H1 (cell line): ENCODE measurements around the gene BRD1. TPM values are rescaled to one million over a fixed set of nuclear protein-coding genes. Genes with fewer than 3 reads are reported as not detected.

ENCODE experiments used
- CTCF ChIA-PET: fragments of 300-600 bp; sonication (Branson Sonifier 250); formaldehyde crosslinking; loops from one replicate; lab custom pipeline; 2021; ENCODE audit not compliant: partially characterized antibody; lab: Charles Lee
- POLR2A ChIA-PET: fragments of 300-600 bp; sonication (Branson Sonifier 250); formaldehyde crosslinking; loops from one replicate; lab custom pipeline; 2021; ENCODE audit warnings: inconsistent platforms; ENCODE audit not compliant: partially characterized antibody; lab: Charles Lee
- DNase-seq, 2 experiments: peaks; one replicate each; pipeline versions ENCODE4 v3.0.0 to v3.0.0-alpha.2; 2010 to 2022; ENCODE audit warnings: low spot score in 2 of 2, low read depth in 1 of 2, mixed read lengths in 1 of 2
- FAIRE-seq: peaks from 2 replicates; lab custom pipeline; 2011; peaks lifted over from hg19 to GRCh38; lab: Jason Lieb, UNC
- H2AFZ ChIP-seq: 2 replicates; pipeline ENCODE4 v1.8.1; 2012; ENCODE audit warnings: low read length, inconsistent platforms
- H2AK5ac ChIP-seq: 2 replicates; pipeline ENCODE4 v1.6.1; 2013; ENCODE audit warnings: low read depth, low read length
- H2BK120ac ChIP-seq: replicated peaks from 2 replicates; pipeline ENCODE3; 2013; ENCODE audit warnings: low read depth, low read length, inconsistent platforms
- H2BK12ac ChIP-seq: 2 replicates; pipeline ENCODE4 v1.6.1; 2013; ENCODE audit warnings: low read depth, low read length
- H2BK15ac ChIP-seq: 2 replicates; pipeline ENCODE4 v1.6.1; 2013; ENCODE audit warnings: low read length
- H2BK20ac ChIP-seq: 2 replicates; pipeline ENCODE4 v1.6.1; 2013; ENCODE audit warnings: low read length
- H2BK5ac ChIP-seq: 2 replicates; pipeline ENCODE4 v1.6.1; 2013; ENCODE audit warnings: low read depth, low read length
- H3K14ac ChIP-seq: 2 replicates; pipeline ENCODE4 v1.6.1; 2013; ENCODE audit warnings: inconsistent platforms; ENCODE audit not compliant: insufficient read length
- H3K18ac ChIP-seq: 2 replicates; pipeline ENCODE4 v1.6.1; 2013; ENCODE audit warnings: low read length; ENCODE audit errors: extremely low read depth
- H3K23ac ChIP-seq: 2 replicates; pipeline ENCODE4 v1.6.1; 2013; ENCODE audit warnings: inconsistent platforms; ENCODE audit not compliant: insufficient read length
- H3K23me2 ChIP-seq: 2 replicates; pipeline ENCODE4 v1.6.1; 2013; ENCODE audit warnings: low read depth, low read length
- H3K27ac ChIP-seq: 2 replicates; pipeline ENCODE4 v1.6.1; 2011; ENCODE audit warnings: low read depth, low read length, inconsistent platforms
- H3K27me3 ChIP-seq, 4 experiments: replicated peaks in 1 of 4; 1 replicate in 1 of 4; 2 replicates in 3 of 4; pipeline versions ENCODE4 v1.6.1 to v1.8.1; 2011 to 2013; ENCODE audit warnings: low read length in 3 of 4, mild to moderate bottlenecking in 3 of 4, inconsistent platforms in 2 of 4, mixed read lengths in 2 of 4, moderate library complexity in 1 of 4; ENCODE audit not compliant: control insufficient read depth in 3 of 4, insufficient read depth in 3 of 4; ENCODE audit errors: extremely low read depth in 1 of 4
- H3K36me3 ChIP-seq, 4 experiments: 2 replicates each; pipeline versions ENCODE4 v1.6.1 to v1.8.1; 2011 to 2013; ENCODE audit warnings: mild to moderate bottlenecking in 4 of 4, low read length in 3 of 4, moderate library complexity in 2 of 4, control low read depth in 1 of 4, inconsistent platforms in 1 of 4; ENCODE audit not compliant: insufficient read depth in 4 of 4, control insufficient read depth in 2 of 4
- H3K4ac ChIP-seq: replicated peaks from 2 replicates; pipeline ENCODE3; 2013; ENCODE audit warnings: low read length, low read depth, mixed read lengths, inconsistent platforms; ENCODE audit not compliant: insufficient read length
- H3K4me1 ChIP-seq, 4 experiments: replicated peaks in 1 of 4; 1 replicate in 1 of 4; 2 replicates in 3 of 4; pipeline versions ENCODE4 v1.6.1 to v1.8.1; 2011 to 2013; ENCODE audit warnings: low read length in 3 of 4, inconsistent platforms in 2 of 4, mixed read lengths in 1 of 4; ENCODE audit not compliant: insufficient read depth in 4 of 4, control insufficient read depth in 3 of 4
- H3K4me2 ChIP-seq, 2 experiments: 2 replicates each; pipeline versions ENCODE4 v1.6.1 to v1.8.1; 2011 to 2013; ENCODE audit warnings: low read depth in 2 of 2, low read length in 2 of 2, control low read depth in 1 of 2, inconsistent platforms in 1 of 2, mild to moderate bottlenecking in 1 of 2; ENCODE audit not compliant: insufficient read depth in 1 of 2
- H3K4me3 ChIP-seq, 4 experiments: fragments of 200-600, 300-600 bp in 1 of 4; sonication (generic), shearing (Covaris generic), sonication (Bioruptor Twin) in 1 of 4; 2 replicates each; pipeline versions ENCODE4 v1.5.1 to v1.8.1; 2011 to 2016; ENCODE audit warnings: low read length in 4 of 4, low read depth in 3 of 4, control low read depth in 2 of 4, inconsistent platforms in 2 of 4, mild to moderate bottlenecking in 2 of 4, mixed read lengths in 1 of 4, moderate library complexity in 1 of 4; ENCODE audit not compliant: insufficient read depth in 2 of 4; ENCODE audit errors: extremely low read depth in 1 of 4
- H3K56ac ChIP-seq: replicated peaks from 2 replicates; pipeline ENCODE3; 2013; ENCODE audit warnings: low read depth, mild to moderate bottlenecking, mixed read lengths, low read length, inconsistent platforms; ENCODE audit not compliant: insufficient read length
- H3K79me1 ChIP-seq: 2 replicates; pipeline ENCODE4 v1.6.1; 2013; ENCODE audit warnings: low read depth, low read length, control low read depth
- H3K79me2 ChIP-seq, 2 experiments: 2 replicates each; pipeline versions ENCODE4 v1.6.1 to v1.8.1; 2012 to 2013; ENCODE audit warnings: low read length in 2 of 2, mild to moderate bottlenecking in 2 of 2, inconsistent platforms in 1 of 2; ENCODE audit not compliant: insufficient read depth in 2 of 2, control insufficient read depth in 1 of 2
- H3K9ac ChIP-seq, 4 experiments: replicated peaks in 1 of 4; 1 replicate in 1 of 4; 2 replicates in 3 of 4; pipeline versions ENCODE4 v1.6.1 to v1.8.1; 2011 to 2013; ENCODE audit warnings: low read depth in 3 of 4, low read length in 3 of 4, control low read depth in 2 of 4, mild to moderate bottlenecking in 2 of 4, moderate library complexity in 2 of 4, inconsistent platforms in 1 of 4; ENCODE audit errors: extremely low read depth in 1 of 4
- H3K9me3 ChIP-seq, 2 experiments: 2 replicates each; pipeline versions ENCODE4 v1.6.1 to v1.8.1; 2012 to 2013; ENCODE audit warnings: mild to moderate bottlenecking in 2 of 2, moderate library complexity in 2 of 2, control low read depth in 1 of 2, inconsistent platforms in 1 of 2, low read depth in 1 of 2, low read length in 1 of 2, mixed read lengths in 1 of 2; ENCODE audit not compliant: insufficient read depth in 2 of 2
- H4K20me1 ChIP-seq, 2 experiments: replicated peaks in 1 of 2; 2 replicates each; pipeline versions ENCODE3 to v1.8.1; 2011 to 2013; ENCODE audit warnings: inconsistent platforms in 2 of 2, low read length in 2 of 2, mild to moderate bottlenecking in 1 of 2; ENCODE audit not compliant: insufficient read depth in 2 of 2, control insufficient read depth in 1 of 2
- H4K5ac ChIP-seq: 2 replicates; pipeline ENCODE4 v1.6.1; 2013; ENCODE audit warnings: low read length, low read depth, mixed read lengths, inconsistent platforms; ENCODE audit not compliant: insufficient read length
- H4K8ac ChIP-seq: 2 replicates; pipeline ENCODE4 v1.8.0; 2013; ENCODE audit warnings: mild to moderate bottlenecking, moderate library complexity, low read length, inconsistent platforms; ENCODE audit not compliant: insufficient read depth; ENCODE audit errors: extremely low read depth
- H4K91ac ChIP-seq: replicated peaks from 2 replicates; pipeline ENCODE3; 2013; ENCODE audit warnings: low read length, mixed read lengths, inconsistent platforms; ENCODE audit not compliant: insufficient read length
- EGR1 ChIP-seq: IDR thresholded peaks from 2 replicates; pipeline ENCODE4 v1.6.1; 2011; ENCODE audit warnings: low read depth, low read length, borderline replicate concordance
- JUND ChIP-seq: IDR thresholded peaks from 2 replicates; pipeline ENCODE4 v1.6.1; 2011; ENCODE audit warnings: mild to moderate bottlenecking, improper control_type of control experiment, low read length
- SIX5 ChIP-seq: IDR thresholded peaks from 2 replicates; pipeline ENCODE4 v1.6.1; 2011; ENCODE audit warnings: mild to moderate bottlenecking, low read depth, low read length
- WGBS, 2 experiments: shearing (Covaris generic) in 1 of 2; methylation state at CpG; one replicate each; pipeline versions ENCODE4 v1.1.6 to v1.1.7; 2013 to 2015; ENCODE audit warnings: low lambda C conversion rate in 2 of 2, mixed read lengths in 2 of 2, inconsistent platforms in 1 of 2, low coverage in 1 of 2, missing lambda C conversion rate in 1 of 2; ENCODE audit not compliant: insufficient replicate concordance in 2 of 2, insufficient coverage in 1 of 2, insufficient read length in 1 of 2; ENCODE audit errors: extremely low coverage in 1 of 2, missing lambda C conversion rate in 1 of 2; 5-methylcytosine and 5-hydroxymethylcytosine counted together
- polyA plus RNA-seq, 7 experiments: library from polyadenylated mRNA; depleted of rRNA in 3 of 7; stranded (reverse) in 5 of 7; unstranded in 2 of 7; fragments of >200 nt in 5 of 7; fragments of 200-250 nt in 2 of 7; gene quantifications; 1 replicate in 5 of 7; 2 replicates in 1 of 7; 4 replicates in 1 of 7; pipeline versions ENCODE4 v1.2.1 to v1.2.3, GENCODE V29; 2011 to 2013; ENCODE audit warnings: missing spikeins in 2 of 7, mixed read lengths in 2 of 7
- total RNA-seq: library from RNA; stranded (reverse); fragmentation: NEBNext Ultra II Directional; extraction: Animal tissue kit (Norgen Biotek cat#: 25700); gene quantifications from 2 replicates; pipeline ENCODE4 v1.2.1, GENCODE V29; 2021
- TF ChIP-seq, protein P1 (sequence below): IDR thresholded peaks from 2 replicates; pipeline ENCODE4 v1.6.1; 2011; ENCODE audit warnings: low read depth, mild to moderate bottlenecking, low read length; ENCODE audit not compliant: insufficient read depth

The BRD1 gene
- total and polyA plus RNA-seq, 2 of the 8 experiments (the other 6 are each of a cell fraction or from before 2014, with no cell fraction given): 6.8 to 34.0 TPM

DNA sequence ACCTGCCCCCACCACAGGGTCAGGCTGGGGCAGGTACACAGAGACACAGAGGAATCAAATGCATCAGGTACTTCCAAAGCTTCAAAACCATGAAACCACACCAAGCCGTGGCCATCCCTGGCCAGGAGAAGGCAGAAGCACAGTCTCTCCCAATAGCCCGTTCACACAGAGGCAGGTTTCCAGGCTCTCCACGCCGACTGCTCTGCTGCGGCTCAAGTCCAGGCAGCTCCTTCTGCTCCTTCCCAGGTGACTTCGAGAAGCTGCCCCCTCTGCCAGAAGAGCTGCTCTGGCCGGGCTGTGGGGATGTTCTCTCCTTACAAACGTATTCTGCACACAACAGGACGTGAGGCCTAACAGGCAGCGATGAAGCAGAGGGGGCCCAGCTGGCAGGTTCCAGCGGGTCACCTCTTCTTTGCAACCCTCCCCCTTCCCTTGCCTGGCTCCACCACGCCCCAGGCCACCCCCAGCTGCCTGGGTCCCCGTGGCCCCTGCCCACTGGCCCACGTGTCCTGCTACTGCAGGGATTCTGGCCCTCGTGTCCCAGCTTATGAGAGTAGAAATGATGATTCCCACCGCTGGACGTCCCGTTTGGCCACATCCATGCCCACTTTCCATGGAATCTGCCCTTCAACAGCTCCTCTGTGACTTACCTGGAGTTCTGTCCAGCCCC is 26.1 kb downstream of the BRD1 start:
- Histone ChIP-seq H3K79me2 (peaks cover 8 to 84% of the 10 kb centered on the region in 2 experiments; a peak in 3 of 4 replicates), H3K9me3 (no peaks in the 10 kb centered on the region), H2BK120ac (no peak overlapping the region), H3K27me3 (no peaks in the 10 kb centered on the region), H4K91ac (no peak overlapping the region), H3K27ac (no peak overlapping the region), H2BK12ac (no peak overlapping the region), H4K8ac (no peak overlapping the region), H3K23me2 (no peaks in the 10 kb centered on the region), H4K20me1 (peaks cover 37 to 43% of the 10 kb centered on the region in 2 experiments), H2BK20ac (no peak overlapping the region), H3K4me2 (no peak overlapping the region), H3K79me1 (peaks cover 24% of the 10 kb centered on the region), H2BK15ac (no peak overlapping the region), H2AK5ac (no peak overlapping the region), H3K4me1 (no peaks in the 10 kb centered on the region; a peak in 1 of 7 replicates), H3K36me3 (peaks cover 10 to 45% (median 17%) of the 10 kb centered on the region in 4 experiments; a peak in 7 of 8 replicates), H3K23ac (no peak overlapping the region), H3K9ac (no peak overlapping the region), H3K14ac (no peak overlapping the region), H2AFZ (no peak overlapping the region), H3K56ac (no peak overlapping the region), H4K5ac (no peak overlapping the region), H3K4me3 (no peak overlapping the region), H3K18ac (no peak overlapping the region), H3K4ac (no peak overlapping the region), H2BK5ac (no peak overlapping the region)
- DNase-seq: no peak
- ChIA-PET CTCF (interaction anchor here (0.6 to 2.1 kb wide), 7 partner anchors 11 to 840 kb away, joined by 3 to 6 read pairs (median 4); no protein-coding TSS in a partner anchor), POLR2A (interaction anchor here (0.7 kb wide), 1 partner anchor 307 kb away, joined by 3 read pairs; no protein-coding TSS in a partner anchor)
- no peak for FAIRE-seq
- 86% methylated on average over 11 of the region's 18 CpGs; no CpG with 5 or more reads in 1 of the 2 experiments for WGBS, 2 experiments
- TF ChIP-seq, protein P1, sequence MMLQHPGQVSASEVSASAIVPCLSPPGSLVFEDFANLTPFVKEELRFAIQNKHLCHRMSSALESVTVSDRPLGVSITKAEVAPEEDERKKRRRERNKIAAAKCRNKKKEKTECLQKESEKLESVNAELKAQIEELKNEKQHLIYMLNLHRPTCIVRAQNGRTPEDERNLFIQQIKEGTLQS: no peak
- no peak for TF ChIP-seq SIX5
- TF ChIP-seq JUND: no peak
- TF ChIP-seq EGR1: no peak
